B cell (primary cell): ENCODE results near the gene PAGE4. TPM values are rescaled to one million over a fixed set of nuclear protein-coding genes. Genes with fewer than 3 reads are reported as not detected.
A peak's percentile ranks its signal among the peaks of the same experiment; 100 is the strongest.

Experiments
- ATAC-seq: fragments of 200-7000 bp; cut with Tn5 transposase; one replicate; pipeline ENCODE4 v1.10.0; 2021; ENCODE audit warnings: low read depth, mild to moderate bottlenecking, moderate number of reproducible peaks, moderate library complexity
- CTCF ChIA-PET: fragments of 350-600 bp; sonication (Branson Sonifier 250); formaldehyde crosslinking; loops from one replicate; lab custom pipeline; 2021; ENCODE audit warnings: antibody characterized with exemption, inconsistent platforms; lab: Charles Lee
- POLR2A ChIA-PET: fragments of 350-600 bp; sonication (Branson Sonifier 250); formaldehyde crosslinking; loops from one replicate; lab custom pipeline; 2021; ENCODE audit warnings: antibody characterized with exemption; lab: Charles Lee
- DNase-seq: peaks from one replicate; pipeline ENCODE4 v3.0.0; 2013
- H2AFZ ChIP-seq: 2 replicates; pipeline ENCODE4 v1.6.1; 2012; ENCODE audit warnings: mild to moderate bottlenecking, low read depth, low read length; ENCODE audit not compliant: insufficient read depth, poor library complexity, severe bottlenecking
- H3K27ac ChIP-seq, 2 donors: 1 replicate in 1 of 2; 2 replicates in 1 of 2; pipeline ENCODE4 v1.5.1; 2012 to 2013; ENCODE audit warnings: low read length in 2 of 2, mild to moderate bottlenecking in 2 of 2, moderate library complexity in 1 of 2
- H3K27me3 ChIP-seq, 4 experiments: fragments of 200-600 bp in 1 of 4; sonication (generic) in 1 of 4; replicated peaks in 1 of 4; 1 replicate in 2 of 4; 2 replicates in 2 of 4; pipeline versions ENCODE4 v1.6.1 to v1.7.0; 2013 to 2016; ENCODE audit warnings: low read length in 3 of 4, mild to moderate bottlenecking in 2 of 4, mixed read lengths in 1 of 4, moderate library complexity in 1 of 4; ENCODE audit not compliant: insufficient read depth in 4 of 4, control insufficient read depth in 3 of 4; ENCODE audit errors: control extremely low read depth in 1 of 4
- H3K36me3 ChIP-seq, 2 experiments: replicated peaks in 1 of 2; 1 replicate in 1 of 2; 2 replicates in 1 of 2; pipeline versions ENCODE4 v1.6.1 to v1.7.1; 2013; ENCODE audit warnings: low read length in 1 of 2; ENCODE audit not compliant: insufficient read depth in 2 of 2, control insufficient read depth in 1 of 2; ENCODE audit errors: control extremely low read depth in 1 of 2, extremely low read depth in 1 of 2
- H3K4me1 ChIP-seq, 2 donors: fragments of 200-600 bp in 1 of 2; sonication (generic) in 1 of 2; 1 replicate in 1 of 2; 2 replicates in 1 of 2; pipeline versions ENCODE4 v1.5.1 to v1.6.1; 2013 to 2017; ENCODE audit warnings: low read length in 2 of 2; ENCODE audit not compliant: control insufficient read depth in 2 of 2, insufficient read depth in 2 of 2
- H3K4me2 ChIP-seq: replicated peaks from 2 replicates; pipeline ENCODE3; 2012; ENCODE audit warnings: mild to moderate bottlenecking, low read depth, low read length; ENCODE audit not compliant: poor library complexity, severe bottlenecking
- H3K4me3 ChIP-seq, 5 experiments: fragments of 200-600 bp in 1 of 5; sonication (generic) in 1 of 5; 1 replicate in 3 of 5; 2 replicates in 2 of 5; pipeline versions ENCODE4 v1.5.1 to v1.7.0; 2011 to 2016; ENCODE audit warnings: low read length in 4 of 5, mild to moderate bottlenecking in 4 of 5, low read depth in 2 of 5, control low read depth in 1 of 5, moderate library complexity in 1 of 5; ENCODE audit not compliant: insufficient read depth in 1 of 5; ENCODE audit errors: control extremely low read depth in 1 of 5, extremely low read depth in 1 of 5
- H3K79me2 ChIP-seq: fragments of 200-600 bp; sonication (generic); one replicate; pipeline ENCODE4 v1.6.0; 2016; ENCODE audit warnings: low read length; ENCODE audit not compliant: control insufficient read depth, insufficient read depth
- H3K9ac ChIP-seq: fragments of 200-600 bp; sonication (generic); 2 replicates; pipeline ENCODE4 v1.6.1; 2017; ENCODE audit warnings: mild to moderate bottlenecking, low read length, moderate library complexity
- H3K9me3 ChIP-seq, 3 donors: one replicate each; pipeline versions ENCODE4 v1.6.1 to v1.7.1; 2013; ENCODE audit warnings: low read length in 2 of 3; ENCODE audit not compliant: control insufficient read depth in 2 of 3, insufficient read depth in 1 of 3; ENCODE audit errors: control extremely low read depth in 1 of 3
- H4K20me1 ChIP-seq: 2 replicates; pipeline ENCODE4 v1.6.0; 2012; ENCODE audit warnings: mild to moderate bottlenecking, low read length; ENCODE audit not compliant: insufficient read depth, control insufficient read depth, poor library complexity, severe bottlenecking
- H3K27ac Mint-ChIP-seq: one replicate; pipeline ENCODE4 v1.8.0; 2021; ENCODE audit warnings: mixed read lengths
- H3K27me3 Mint-ChIP-seq: one replicate; pipeline ENCODE4 v1.8.0; 2021; ENCODE audit warnings: mixed read lengths
- H3K4me1 Mint-ChIP-seq: one replicate; pipeline ENCODE4 v1.8.0; 2021; ENCODE audit warnings: mixed read lengths
- H3K4me3 Mint-ChIP-seq: one replicate; pipeline ENCODE4 v1.8.0; 2021; ENCODE audit warnings: mixed read lengths
- H3K9me3 Mint-ChIP-seq: one replicate; pipeline ENCODE4 v1.8.0; 2022; ENCODE audit warnings: mixed read lengths; ENCODE audit not compliant: insufficient read depth
- CTCF ChIP-seq: fragments of 200-600 bp; IDR thresholded peaks from one replicate; pipeline ENCODE4 v1.8.0; 2022; ENCODE audit warnings: antibody characterized with exemption, mild to moderate bottlenecking
- EZH2 ChIP-seq: IDR thresholded peaks from 2 replicates; pipeline ENCODE4 v1.6.1; 2012; ENCODE audit warnings: borderline replicate concordance, low read depth, mild to moderate bottlenecking, moderate library complexity, low read length; ENCODE audit not compliant: insufficient read depth, poor library complexity, severe bottlenecking
- WGBS: methylation state at CpG from one replicate; pipeline ENCODE4 v1.1.5; 2013; ENCODE audit warnings: missing lambda C conversion rate; ENCODE audit not compliant: insufficient coverage; 5-methylcytosine and 5-hydroxymethylcytosine counted together
- intact Hi-C: fragments of 100-400 bp; cut with micrococcal nuclease; formaldehyde crosslinking; loops from one replicate; pipeline ENCODE4 v1.10.0; 2022
- polyA plus RNA-seq: library from polyadenylated mRNA; depleted of rRNA; stranded (reverse); fragments of >200 nt; gene quantifications from 2 replicates; pipeline ENCODE4 v1.2.3, GENCODE V29; 2012
- total RNA-seq, 2 donors: library from RNA; stranded (reverse); fragments of 120-200 nt in 1 of 2; gene quantifications; 1 replicate in 1 of 2; 2 replicates in 1 of 2; pipeline versions ENCODE4 v1.2.3 to v1.2.4, GENCODE V29; 2013 to 2022

The PAGE4 gene
- total and polyA plus RNA-seq, 2 donors (not counting 1 experiment from before 2014, with no cell fraction given) = not detected

DNA sequence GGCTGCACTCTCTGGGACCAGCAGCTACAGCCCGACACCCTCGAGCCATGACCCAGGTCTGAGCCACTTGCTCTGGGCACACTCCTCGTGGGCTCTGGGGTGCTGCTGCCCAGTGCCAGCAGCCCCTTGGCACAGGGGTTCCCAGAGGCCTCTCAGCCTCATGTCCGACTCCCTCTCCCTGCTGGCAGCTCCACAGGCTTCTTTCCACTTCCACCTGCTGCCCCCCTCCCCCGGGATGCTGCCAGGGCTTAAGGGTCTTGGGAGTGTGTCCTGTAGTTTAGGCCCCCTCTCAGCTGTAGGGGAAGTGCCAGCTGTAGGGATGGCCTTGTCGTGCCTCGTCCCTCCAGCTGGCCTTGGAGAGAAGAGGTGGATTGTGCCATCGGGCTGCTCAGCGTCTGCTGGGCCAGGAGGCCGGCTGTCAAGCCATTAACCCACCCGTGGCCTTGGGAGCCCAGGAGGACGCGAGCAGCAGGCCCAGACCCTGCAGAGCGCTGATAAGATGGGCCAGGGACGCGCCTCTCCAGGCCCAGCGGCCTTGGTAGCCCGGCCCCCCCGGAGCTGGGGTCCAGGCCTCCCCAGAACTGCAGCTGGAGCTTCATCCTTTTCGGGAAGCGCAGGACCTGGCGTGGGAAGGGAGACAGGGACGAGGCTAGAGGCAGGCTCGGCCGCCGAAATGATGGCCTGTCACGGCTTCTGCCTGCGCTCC lies 49.2 kb downstream of the PAGE4 start:
- Histone ChIP-seq H3K9ac (peak overlapping the region; percentile 65), H3K4me2 (peak overlapping the region; percentile 79), H3K4me1 (peaks cover 10 to 26% of the 10 kb centered on the region in 2 donors), H2AFZ (peak overlapping the region; percentile 75), H3K36me3 (no peaks in the 10 kb centered on the region), H3K27me3 (no peaks in the 10 kb centered on the region), H3K4me3 (peak overlapping the region in 3 of 5 experiments; percentile 52 to 64 (median 54)), H3K79me2 (no peaks in the 10 kb centered on the region), H3K27ac (peak overlapping the region; percentile 49 to 65), H4K20me1 (no peaks in the 10 kb centered on the region), H3K9me3 (no peaks in the 10 kb centered on the region)
- CTCF ChIA-PET = interaction anchor here (0.6 to 1.9 kb wide), 4 partner anchors 41 to 685 kb away, joined by 3 to 6 read pairs (median 4); partner anchors contain the start of gene CLCN5
- Mint-ChIP-seq H3K4me3 (peak overlapping the region; percentile 83), H3K9me3 (no peaks in the 10 kb centered on the region), H3K27ac (peak overlapping the region; percentile 83), H3K4me1 (peaks cover 24% of the 10 kb centered on the region), H3K27me3 (no peaks in the 10 kb centered on the region)
- intact Hi-C loops = loop anchor here (5.0 kb wide), 1 partner anchor 116 kb away; no protein-coding TSS in a partner anchor
- peak; percentile 15 for DNase-seq
- ATAC-seq = no peak
- POLR2A ChIA-PET = no interaction called here
- WGBS = 48% methylated on average over 21 of the region's 28 CpGs
- TF ChIP-seq CTCF = no peak
- TF ChIP-seq EZH2 = no peak
